GM12891 (cell line): Measurements from ENCODE around the gene NEUROD1.

Experiments used
- PAX5 ChIP-seq: IDR thresholded peaks from 2 replicates; pipeline ENCODE4 v1.6.1; 2011; ENCODE audit warnings: low read length, moderate library complexity, mild to moderate bottlenecking; ENCODE audit not compliant: insufficient read depth, severe bottlenecking
- POLR2A ChIP-seq: IDR thresholded peaks from 2 replicates; pipeline ENCODE4 v1.6.1; 2011; ENCODE audit warnings: low read depth, low read length, control low read depth
- POLR2AphosphoS5 ChIP-seq: IDR thresholded peaks from 2 replicates; pipeline ENCODE4 v1.6.1; 2011; ENCODE audit warnings: low read depth, low read length, control low read depth
- POU2F2 ChIP-seq: IDR thresholded peaks from 2 replicates; pipeline ENCODE4 v1.6.1; 2011; ENCODE audit warnings: low read depth, mild to moderate bottlenecking, control low read depth, low read length, moderate library complexity
- SPI1 ChIP-seq: IDR thresholded peaks from 2 replicates; pipeline ENCODE4 v1.6.1; 2011; ENCODE audit warnings: low read depth, low read length, control low read depth
- TAF1 ChIP-seq: IDR thresholded peaks from 2 replicates; pipeline ENCODE4 v1.6.1; 2011; ENCODE audit warnings: low read depth, low read length, control low read depth

DNA sequence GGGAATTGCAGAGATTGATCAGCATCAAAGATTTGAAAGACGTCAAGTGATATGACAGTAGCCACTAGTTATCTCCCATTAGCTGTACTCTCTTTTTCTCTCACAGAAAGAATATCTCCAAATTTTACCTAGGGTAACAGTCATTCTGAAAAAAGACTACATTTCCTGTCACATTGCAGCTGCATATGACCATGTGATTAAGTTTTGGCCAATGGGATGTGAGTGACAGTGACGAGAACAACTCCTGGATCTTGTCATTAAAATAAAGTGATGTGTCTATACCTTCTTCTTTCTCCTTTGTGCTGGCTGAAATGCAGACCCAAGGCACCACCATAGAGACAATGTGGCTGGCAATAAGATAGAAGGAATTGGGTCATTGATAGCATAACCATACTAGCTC, 10.5 kb upstream of the NEUROD1 start:
- TF ChIP-seq TAF1 (no peak), POLR2A (no peak), POLR2AphosphoS5 (no peak), SPI1 (no peak), PAX5 (no peak), POU2F2 (no peak)
